Endothelial cell of umbilical vein (primary cell): ENCODE data around the gene NIT2. TPM values are rescaled to one million over a fixed set of nuclear protein-coding genes. Genes with fewer than 3 reads are reported as not detected.
"Not testable (repeated sequence)": the region's sequence is repeated elsewhere in the genome, so short reads cannot be mapped to it uniquely, and the experiment has no call there.

Experiments
- BruUV-seq: library from RNA; stranded (reverse); fragments of 400-500 nt; replicated peaks from 2 replicates; lab custom pipeline; 2021; lab: Mats Ljungman, UMichigan
- CTCF ChIA-PET: fragments of 300-600, 350-600 bp; sonication (Branson Sonifier 250); formaldehyde crosslinking; loops from one replicate; lab custom pipeline; 2021; ENCODE audit warnings: antibody characterized with exemption, inconsistent platforms; lab: Charles Lee
- POLR2A ChIA-PET: fragments of 300-600, 350-600 bp; sonication (Branson Sonifier 250); formaldehyde crosslinking; loops from one replicate; lab custom pipeline; 2021; ENCODE audit warnings: antibody characterized with exemption, inconsistent platforms; lab: Charles Lee
- DNase-seq: peaks from one replicate; pipeline ENCODE4 v3.0.0-alpha.2; 2011; ENCODE audit warnings: low read depth, low spot score
- FAIRE-seq: peaks from 2 replicates; lab custom pipeline; 2011; peaks lifted over from hg19 to GRCh38; lab: Jason Lieb, UNC
- H2AFZ ChIP-seq: 2 replicates; pipeline ENCODE4 v1.6.0; 2012; ENCODE audit warnings: low read depth, low read length, control low read depth, inconsistent platforms
- H3K27ac ChIP-seq: 2 replicates; pipeline ENCODE4 v1.5.1; 2011; ENCODE audit warnings: low read depth, mild to moderate bottlenecking, control low read depth, low read length, moderate library complexity; ENCODE audit not compliant: insufficient read depth
- H3K27me3 ChIP-seq, 2 experiments: 2 replicates each; pipeline versions ENCODE4 v1.6.0 to v1.6.1; 2011; ENCODE audit warnings: low read length in 2 of 2, mixed read lengths in 1 of 2; ENCODE audit not compliant: control insufficient read depth in 2 of 2, insufficient read depth in 2 of 2
- H3K36me3 ChIP-seq, 2 experiments: 2 replicates in 1 of 2; 3 replicates in 1 of 2; pipeline ENCODE4 v1.5.1; 2011; ENCODE audit warnings: low read length in 2 of 2, mild to moderate bottlenecking in 1 of 2, moderate library complexity in 1 of 2; ENCODE audit not compliant: control insufficient read depth in 2 of 2, insufficient read depth in 2 of 2; ENCODE audit errors: extremely low read depth in 1 of 2
- H3K4me1 ChIP-seq: 3 replicates; pipeline ENCODE4 v1.5.1; 2011; ENCODE audit warnings: mild to moderate bottlenecking, low read length; ENCODE audit not compliant: control insufficient read depth, insufficient read depth; ENCODE audit errors: extremely low read depth
- H3K4me2 ChIP-seq: 2 replicates; pipeline ENCODE4 v1.6.1; 2011; ENCODE audit warnings: low read length, control low read depth, mixed read lengths; ENCODE audit not compliant: insufficient read depth
- H3K4me3 ChIP-seq, 3 experiments: fragments of 200-600 bp in 1 of 3; sonication (generic), shearing (Covaris generic) in 1 of 3; replicated peaks in 1 of 3; 2 replicates each; pipeline ENCODE4 v1.5.1; 2011 to 2016; ENCODE audit warnings: control low read depth in 3 of 3, low read length in 3 of 3, mild to moderate bottlenecking in 2 of 3, inconsistent platforms in 1 of 3, low read depth in 1 of 3, moderate library complexity in 1 of 3; ENCODE audit not compliant: insufficient read depth in 1 of 3
- H3K79me2 ChIP-seq: 2 replicates; pipeline ENCODE4 v1.6.0; 2012; ENCODE audit warnings: low read length, inconsistent platforms; ENCODE audit not compliant: control insufficient read depth, insufficient read depth
- H3K9ac ChIP-seq: replicated peaks from 2 replicates; pipeline ENCODE3; 2011; ENCODE audit warnings: low read length, control low read depth; ENCODE audit not compliant: insufficient read depth; ENCODE audit errors: extremely low read depth
- H3K9me1 ChIP-seq: replicated peaks from 3 replicates; pipeline ENCODE4 v1.6.0; 2011; ENCODE audit warnings: mild to moderate bottlenecking, low read length; ENCODE audit not compliant: control insufficient read depth, insufficient read depth; ENCODE audit errors: extremely low read depth
- H3K9me3 ChIP-seq: replicated peaks from 2 replicates; pipeline ENCODE4 v1.5.1; 2012; ENCODE audit warnings: low read length, inconsistent platforms; ENCODE audit not compliant: control insufficient read depth, insufficient read depth
- H4K20me1 ChIP-seq: replicated peaks from 2 replicates; pipeline ENCODE3; 2011; ENCODE audit warnings: mild to moderate bottlenecking, low read length; ENCODE audit not compliant: control insufficient read depth, insufficient read depth; ENCODE audit errors: extremely low read depth
- EZH2 ChIP-seq: IDR thresholded peaks from 2 replicates; pipeline ENCODE4 v1.6.1; 2012; ENCODE audit warnings: borderline replicate concordance, low read depth, mild to moderate bottlenecking, moderate library complexity, low read length, inconsistent platforms; ENCODE audit not compliant: severe bottlenecking
- FOS ChIP-seq: IDR thresholded peaks from 2 replicates; pipeline ENCODE4 v1.6.1; 2011; ENCODE audit warnings: mild to moderate bottlenecking, low read length, moderate library complexity, borderline replicate concordance; ENCODE audit not compliant: insufficient read depth
- GATA2 ChIP-seq: IDR thresholded peaks from 2 replicates; pipeline ENCODE4 v1.7.0; 2011; ENCODE audit warnings: low read depth, mild to moderate bottlenecking, moderate library complexity, mixed read lengths, low read length; ENCODE audit not compliant: insufficient read length, insufficient read depth
- JUN ChIP-seq: IDR thresholded peaks from 2 replicates; pipeline ENCODE4 v1.6.1; 2011; ENCODE audit warnings: borderline replicate concordance, low read depth; ENCODE audit not compliant: insufficient read length, insufficient read depth
- MYC ChIP-seq: IDR thresholded peaks from one replicate; pipeline ENCODE4 v1.6.1; 2011; ENCODE audit warnings: mild to moderate bottlenecking, low read depth, low read length
- POLR2A ChIP-seq: IDR thresholded peaks from 2 replicates; pipeline ENCODE4 v1.6.1; 2012; ENCODE audit warnings: low read depth, mild to moderate bottlenecking, control low read depth, low read length
- POLR2AphosphoS5 ChIP-seq: IDR thresholded peaks from 2 replicates; pipeline ENCODE4 v1.6.1; 2012; ENCODE audit warnings: low read depth, mild to moderate bottlenecking, control low read depth, low read length, moderate library complexity; ENCODE audit not compliant: insufficient read depth
- dilution Hi-C: fragments of 300-500 bp; cut with MboI; formaldehyde crosslinking; loops from one replicate; pipeline ENCODE4 v1.15.0; 2019; ENCODE audit warnings: low sequenced_read_pairs; ENCODE audit not compliant: extremely low pct_ligation_motif_present
- intact Hi-C: fragments of 100-400 bp; cut with micrococcal nuclease; formaldehyde crosslinking; loops from one replicate; pipeline ENCODE4 v1.10.0; 2022
- polyA plus RNA-seq, 4 experiments: library from polyadenylated mRNA; depleted of rRNA in 3 of 4; stranded (reverse) in 3 of 4; unstranded in 1 of 4; fragments of >200 nt; gene quantifications; 2 replicates each; pipeline versions ENCODE4 v1.2.1 to v1.2.3, GENCODE V29; 2011 to 2012; ENCODE audit warnings: missing spikeins in 1 of 4
- total RNA-seq: library from RNA; stranded (reverse); gene quantifications from 2 replicates; pipeline ENCODE4 v1.2.3, GENCODE V29; 2021
- TF ChIP-seq, protein P1 (sequence below): IDR thresholded peaks from 2 replicates; pipeline ENCODE4 v1.6.1; 2011; ENCODE audit not compliant: insufficient read depth, insufficient read length
- TF ChIP-seq, protein P2 (sequence below), 2 donors: IDR thresholded peaks; 1 replicate in 1 of 2; 2 replicates in 1 of 2; pipeline ENCODE4 v1.5.1; 2011; ENCODE audit warnings: low read length in 2 of 2, mild to moderate bottlenecking in 2 of 2, moderate library complexity in 2 of 2, control low read depth in 1 of 2, inconsistent platforms in 1 of 2, low read depth in 1 of 2; ENCODE audit not compliant: insufficient read depth in 1 of 2; ENCODE audit errors: extremely low read depth in 1 of 2

The NIT2 gene
- total and polyA plus RNA-seq, 2 donors (not counting 3 experiments of a cell fraction or from before 2014, with no cell fraction given): 19.4 to 20.5 TPM

DNA sequence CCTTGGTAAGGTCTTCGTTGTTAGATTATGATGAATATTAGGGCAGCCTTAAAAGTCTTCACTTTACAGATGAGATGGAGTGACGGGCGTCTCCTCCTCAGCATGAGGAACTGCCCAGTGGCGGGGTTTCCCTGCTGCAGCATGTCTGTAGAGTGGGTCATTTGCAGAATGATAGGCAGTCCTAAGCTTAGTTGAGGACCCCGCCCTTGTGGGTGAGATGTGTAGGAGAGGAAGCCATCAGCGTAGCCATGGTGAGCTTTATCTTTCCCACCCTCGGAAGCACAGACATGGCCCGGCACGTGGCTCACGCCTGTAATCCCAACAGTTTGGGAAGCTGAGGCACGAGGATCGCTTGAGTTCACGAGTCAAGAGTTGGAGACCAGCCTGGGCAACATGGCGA lies 877 bp downstream of the NIT2 start:
- no peaks in the 10 kb centered on the region for H3K27me3 ChIP-seq
- H3K9me3 ChIP-seq: no peaks in the 10 kb centered on the region
- intact Hi-C loops (no loop called here), dilution Hi-C loops (no loop called here)
- no peaks in the 10 kb centered on the region for H4K20me1 ChIP-seq
- H3K4me3 ChIP-seq: peak overlapping the region in 1 of 3 experiments; percentile 60
- ChIA-PET POLR2A (no interaction called here), CTCF (interaction anchor here (0.7 to 1.6 kb wide), 2 partner anchors 19 to 504 kb away, joined by 3 to 5 read pairs; no protein-coding TSS in a partner anchor)
- no peak overlapping the region for H3K9ac ChIP-seq
- peak; percentile 50 for FAIRE-seq
- H3K4me1 ChIP-seq: peaks cover 10% of the 10 kb centered on the region
- no peak overlapping the region for H3K27ac ChIP-seq
- no TSS peak for BruUV-seq
- TF ChIP-seq GATA2 (no peak), EZH2 (no peak), MYC (no peak), POLR2AphosphoS5 (no peak), JUN (no peak), POLR2A (no peak), FOS (no peak)
- TF ChIP-seq, protein P1, sequence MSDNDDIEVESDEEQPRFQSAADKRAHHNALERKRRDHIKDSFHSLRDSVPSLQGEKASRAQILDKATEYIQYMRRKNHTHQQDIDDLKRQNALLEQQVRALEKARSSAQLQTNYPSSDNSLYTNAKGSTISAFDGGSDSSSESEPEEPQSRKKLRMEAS: no peak
- TF ChIP-seq, protein P2, sequence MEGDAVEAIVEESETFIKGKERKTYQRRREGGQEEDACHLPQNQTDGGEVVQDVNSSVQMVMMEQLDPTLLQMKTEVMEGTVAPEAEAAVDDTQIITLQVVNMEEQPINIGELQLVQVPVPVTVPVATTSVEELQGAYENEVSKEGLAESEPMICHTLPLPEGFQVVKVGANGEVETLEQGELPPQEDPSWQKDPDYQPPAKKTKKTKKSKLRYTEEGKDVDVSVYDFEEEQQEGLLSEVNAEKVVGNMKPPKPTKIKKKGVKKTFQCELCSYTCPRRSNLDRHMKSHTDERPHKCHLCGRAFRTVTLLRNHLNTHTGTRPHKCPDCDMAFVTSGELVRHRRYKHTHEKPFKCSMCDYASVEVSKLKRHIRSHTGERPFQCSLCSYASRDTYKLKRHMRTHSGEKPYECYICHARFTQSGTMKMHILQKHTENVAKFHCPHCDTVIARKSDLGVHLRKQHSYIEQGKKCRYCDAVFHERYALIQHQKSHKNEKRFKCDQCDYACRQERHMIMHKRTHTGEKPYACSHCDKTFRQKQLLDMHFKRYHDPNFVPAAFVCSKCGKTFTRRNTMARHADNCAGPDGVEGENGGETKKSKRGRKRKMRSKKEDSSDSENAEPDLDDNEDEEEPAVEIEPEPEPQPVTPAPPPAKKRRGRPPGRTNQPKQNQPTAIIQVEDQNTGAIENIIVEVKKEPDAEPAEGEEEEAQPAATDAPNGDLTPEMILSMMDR (IDR thresholded peaks at IDR 0.05; ENCODE audit: extremely low read depth in 1 of 2, insufficient read depth in 1 of 2, low read depth in 1 of 2, low read length in 2 of 2): no peak
- no peaks in the 10 kb centered on the region for H3K9me1 ChIP-seq
- H3K36me3 ChIP-seq: no peaks in the 10 kb centered on the region
- no peaks in the 10 kb centered on the region for H3K79me2 ChIP-seq
- peak overlapping the region; percentile 78 for H3K4me2 ChIP-seq
- DNase-seq: no peak
- H2AFZ ChIP-seq: no peak overlapping the region

DNA sequence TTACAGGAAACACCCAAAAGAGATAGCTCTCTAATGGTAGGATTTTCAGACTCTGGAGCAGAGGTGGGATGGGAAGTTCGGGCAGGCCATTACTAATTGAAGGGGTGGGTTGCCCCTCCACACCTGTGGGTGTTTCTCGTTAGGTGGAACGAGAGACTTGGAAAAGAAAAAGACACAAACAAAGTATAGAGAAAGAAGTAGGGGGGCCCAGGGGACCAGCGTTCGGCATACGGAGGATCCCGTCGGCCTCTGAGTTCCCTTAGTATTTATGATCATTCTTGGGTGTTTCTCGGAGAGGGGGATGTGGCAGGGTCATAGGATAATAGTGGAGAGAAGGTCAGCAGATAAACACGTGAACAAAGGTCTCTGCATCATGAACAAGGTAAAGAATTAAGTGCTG lies 1.7 kb downstream of the NIT2 start:
- intact Hi-C loops, BruUV-seq, H3K4me1 ChIP-seq, dilution Hi-C loops, POLR2A ChIA-PET, H3K4me3 ChIP-seq, H2AFZ ChIP-seq, FAIRE-seq, H3K36me3 ChIP-seq, H3K27ac ChIP-seq, H3K27me3 ChIP-seq, H3K9me3 ChIP-seq, H4K20me1 ChIP-seq, H3K9me1 ChIP-seq, DNase-seq, H3K9ac ChIP-seq, H3K79me2 ChIP-seq, H3K4me2 ChIP-seq: not testable (repeated sequence)
- CTCF ChIA-PET: interaction anchor here (1.6 kb wide), 1 partner anchor 504 kb away, joined by 5 read pairs; no protein-coding TSS in a partner anchor
